GM12874 (cell line): ENCODE data around the gene BCAM.

ENCODE experiments used
- TF ChIP-seq, protein P1 (sequence below): IDR thresholded peaks from 2 replicates; pipeline ENCODE4 v1.5.1; 2011; ENCODE audit warnings: low read depth, mild to moderate bottlenecking, control low read depth, low read length, moderate library complexity; ENCODE audit not compliant: insufficient read depth

Gene BCAM

DNA sequence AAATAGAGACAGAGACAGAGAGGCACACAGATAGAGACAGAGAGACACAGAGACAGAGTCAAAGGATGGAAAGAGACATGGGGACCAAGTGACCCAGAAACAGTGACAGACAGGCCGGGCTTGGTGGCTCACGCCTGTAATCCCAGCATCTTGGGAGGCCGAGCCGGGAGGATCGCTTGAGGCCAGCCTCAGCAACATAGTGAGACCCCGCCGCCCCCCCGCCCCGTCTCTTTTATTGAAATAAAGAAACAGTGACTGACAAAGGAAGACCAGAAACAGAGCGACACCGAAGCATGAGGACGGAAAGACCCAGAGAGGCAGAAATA, 36.3 kb downstream of the BCAM start:
- TF ChIP-seq, protein P1, sequence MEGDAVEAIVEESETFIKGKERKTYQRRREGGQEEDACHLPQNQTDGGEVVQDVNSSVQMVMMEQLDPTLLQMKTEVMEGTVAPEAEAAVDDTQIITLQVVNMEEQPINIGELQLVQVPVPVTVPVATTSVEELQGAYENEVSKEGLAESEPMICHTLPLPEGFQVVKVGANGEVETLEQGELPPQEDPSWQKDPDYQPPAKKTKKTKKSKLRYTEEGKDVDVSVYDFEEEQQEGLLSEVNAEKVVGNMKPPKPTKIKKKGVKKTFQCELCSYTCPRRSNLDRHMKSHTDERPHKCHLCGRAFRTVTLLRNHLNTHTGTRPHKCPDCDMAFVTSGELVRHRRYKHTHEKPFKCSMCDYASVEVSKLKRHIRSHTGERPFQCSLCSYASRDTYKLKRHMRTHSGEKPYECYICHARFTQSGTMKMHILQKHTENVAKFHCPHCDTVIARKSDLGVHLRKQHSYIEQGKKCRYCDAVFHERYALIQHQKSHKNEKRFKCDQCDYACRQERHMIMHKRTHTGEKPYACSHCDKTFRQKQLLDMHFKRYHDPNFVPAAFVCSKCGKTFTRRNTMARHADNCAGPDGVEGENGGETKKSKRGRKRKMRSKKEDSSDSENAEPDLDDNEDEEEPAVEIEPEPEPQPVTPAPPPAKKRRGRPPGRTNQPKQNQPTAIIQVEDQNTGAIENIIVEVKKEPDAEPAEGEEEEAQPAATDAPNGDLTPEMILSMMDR = no peak

GRCh38 chr19:44845612-44846454, 36.9 kb downstream of the BCAM start, which contains the start of gene NECTIN2:
Gene NECTIN2, plus strand, starts transcription at chr19:44846297. Its CDS starts 229 bp downstream, at chr19:44846526.
- TF ChIP-seq, protein P1 = peak; percentile 66

DNA sequence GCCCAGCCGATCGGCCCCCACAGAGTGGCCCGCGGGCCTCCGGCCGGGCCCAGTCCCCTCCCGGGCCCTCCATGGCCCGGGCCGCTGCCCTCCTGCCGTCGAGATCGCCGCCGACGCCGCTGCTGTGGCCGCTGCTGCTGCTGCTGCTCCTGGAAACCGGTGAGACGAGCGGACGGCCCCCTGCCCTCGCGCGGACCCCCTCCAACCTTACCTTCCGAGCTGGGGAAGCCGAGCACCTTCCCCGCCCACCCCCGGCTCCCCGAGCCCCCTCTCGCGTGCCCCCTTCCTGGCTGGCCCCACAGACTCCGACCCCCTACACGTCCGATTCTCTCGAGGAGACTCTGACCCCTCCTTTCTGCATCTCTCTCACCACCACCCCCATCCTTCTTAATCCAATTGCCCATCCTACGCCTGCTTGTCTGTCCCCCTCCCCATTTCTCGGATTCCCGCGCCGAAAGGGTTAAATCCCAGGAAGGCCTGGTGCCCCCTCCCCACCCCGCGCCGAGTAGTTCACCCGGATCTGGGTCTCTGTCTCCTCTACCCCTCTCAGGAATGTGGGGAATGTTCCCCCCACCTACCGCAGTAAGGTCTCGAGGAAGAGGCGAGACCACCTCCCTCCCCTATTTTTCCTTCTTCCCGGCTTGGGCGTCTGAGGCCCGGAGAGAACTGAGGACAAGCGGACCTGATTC, 37.7 kb downstream of the BCAM start:
- TF ChIP-seq, protein P1 = no peak

- TF ChIP-seq, protein P1 = no peak
Measured at GRCh38 chr19:44847144-44848035, 38.5 kb downstream of the BCAM start.

- TF ChIP-seq, protein P1 = no peak
Measured at GRCh38 chr19:44848036-44848811, 39.3 kb downstream of the BCAM start.

DNA sequence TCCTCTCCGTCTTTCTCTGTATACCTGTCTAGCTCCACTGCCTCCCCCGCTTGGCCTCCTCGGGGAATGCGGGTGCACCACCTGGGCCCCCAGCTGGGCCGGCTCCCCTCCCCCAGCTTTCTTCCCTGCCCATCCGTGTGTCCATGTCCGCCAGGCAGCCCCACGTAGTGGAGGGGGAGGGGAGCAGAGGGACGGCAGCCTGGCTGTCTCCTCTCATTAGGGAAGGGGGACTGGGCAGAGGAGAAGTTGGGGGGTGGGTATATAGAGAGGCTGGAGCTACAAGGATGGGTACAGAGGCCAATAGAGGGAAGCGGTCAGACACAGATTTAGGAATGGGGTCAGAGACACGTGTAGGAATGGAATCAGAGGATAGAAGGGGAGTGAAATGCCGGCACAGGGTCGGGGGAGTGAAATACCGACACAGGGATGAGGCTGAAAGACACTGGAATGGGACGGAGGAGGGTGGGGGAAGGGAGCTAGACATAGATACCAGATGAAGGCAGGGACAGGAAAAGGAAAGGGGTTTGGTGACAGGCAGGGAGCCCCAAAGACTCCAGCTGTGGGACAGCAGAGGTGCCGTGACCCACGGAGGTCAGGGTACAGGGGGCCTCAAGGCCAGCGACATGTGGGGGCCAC, 40.0 kb downstream of the BCAM start:
- TF ChIP-seq, protein P1 = no peak
